HL-60 (cell line): Measurements from ENCODE around the gene KIF26B.

Source experiments
- DNase-seq, 2 experiments: peaks; one replicate each; pipeline ENCODE4 v3.0.0-alpha.2; 2010 to 2020; ENCODE audit warnings: low read depth in 1 of 2, low spot score in 1 of 2
- H3K27ac ChIP-seq: fragments of 250-450 bp; sonication (Bioruptor Pico); replicated peaks from 2 replicates; pipeline ENCODE4 v1.5.1; 2020; ENCODE audit warnings: mild to moderate bottlenecking, moderate library complexity
- H3K27me3 ChIP-seq: fragments of 250-450 bp; sonication (Bioruptor Pico); 2 replicates; pipeline ENCODE4 v1.5.1; 2021; ENCODE audit warnings: mild to moderate bottlenecking, moderate library complexity; ENCODE audit not compliant: insufficient read depth, poor library complexity, severe bottlenecking
- H3K4me3 ChIP-seq: replicated peaks from 2 replicates; pipeline ENCODE4 v1.5.1; 2011; ENCODE audit warnings: mild to moderate bottlenecking, control low read depth, low read length; ENCODE audit not compliant: insufficient read depth
- GABPA ChIP-seq: IDR thresholded peaks from 2 replicates; pipeline ENCODE4 v1.6.1; 2012; ENCODE audit warnings: low read depth
- POLR2AphosphoS5 ChIP-seq: IDR thresholded peaks from 2 replicates; pipeline ENCODE4 v1.6.1; 2012; ENCODE audit warnings: low read depth
- SPI1 ChIP-seq: IDR thresholded peaks from 2 replicates; pipeline ENCODE4 v1.6.1; 2012; ENCODE audit warnings: low read depth, mild to moderate bottlenecking, borderline replicate concordance
- TF ChIP-seq, protein P1 (sequence below): IDR thresholded peaks from one replicate; pipeline ENCODE4 v1.5.1; 2011; ENCODE audit warnings: low read length, control low read depth, inconsistent platforms; ENCODE audit not compliant: insufficient read depth
- TF ChIP-seq, protein P2 (sequence below): IDR thresholded peaks from 2 replicates; pipeline ENCODE4 v1.6.1; 2012; ENCODE audit warnings: low read depth; ENCODE audit not compliant: insufficient replicate concordance

Gene KIF26B

DNA sequence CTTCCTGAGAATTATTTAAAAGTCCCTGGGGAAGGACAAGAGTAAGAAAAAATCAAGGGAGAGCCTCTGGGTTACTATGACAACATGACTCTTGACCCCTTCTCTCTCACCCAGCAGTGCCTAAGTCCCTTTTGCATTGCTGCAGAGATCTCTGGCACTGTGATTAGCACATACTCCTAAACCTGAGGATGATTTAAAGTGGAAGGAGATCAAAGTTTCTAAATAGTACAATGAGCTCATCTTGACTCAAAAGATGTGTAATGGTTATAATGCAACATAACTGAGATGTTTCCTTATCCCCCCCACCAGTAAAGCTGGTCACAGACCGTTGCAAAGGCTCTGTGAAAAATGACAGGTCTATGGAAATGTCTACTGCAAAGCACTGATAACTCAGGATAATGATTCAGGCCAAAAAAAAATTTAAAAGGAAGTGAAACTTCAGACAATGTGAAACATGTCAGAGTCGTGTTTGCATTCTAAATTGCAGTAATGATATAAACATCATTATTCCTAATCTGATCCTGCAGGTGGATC lies 519.2 kb downstream of the KIF26B start:
- Histone ChIP-seq H3K4me3 (no peak overlapping the region), H3K27me3 (no peaks in the 10 kb centered on the region), H3K27ac (no peak overlapping the region)
- TF ChIP-seq, protein P1, sequence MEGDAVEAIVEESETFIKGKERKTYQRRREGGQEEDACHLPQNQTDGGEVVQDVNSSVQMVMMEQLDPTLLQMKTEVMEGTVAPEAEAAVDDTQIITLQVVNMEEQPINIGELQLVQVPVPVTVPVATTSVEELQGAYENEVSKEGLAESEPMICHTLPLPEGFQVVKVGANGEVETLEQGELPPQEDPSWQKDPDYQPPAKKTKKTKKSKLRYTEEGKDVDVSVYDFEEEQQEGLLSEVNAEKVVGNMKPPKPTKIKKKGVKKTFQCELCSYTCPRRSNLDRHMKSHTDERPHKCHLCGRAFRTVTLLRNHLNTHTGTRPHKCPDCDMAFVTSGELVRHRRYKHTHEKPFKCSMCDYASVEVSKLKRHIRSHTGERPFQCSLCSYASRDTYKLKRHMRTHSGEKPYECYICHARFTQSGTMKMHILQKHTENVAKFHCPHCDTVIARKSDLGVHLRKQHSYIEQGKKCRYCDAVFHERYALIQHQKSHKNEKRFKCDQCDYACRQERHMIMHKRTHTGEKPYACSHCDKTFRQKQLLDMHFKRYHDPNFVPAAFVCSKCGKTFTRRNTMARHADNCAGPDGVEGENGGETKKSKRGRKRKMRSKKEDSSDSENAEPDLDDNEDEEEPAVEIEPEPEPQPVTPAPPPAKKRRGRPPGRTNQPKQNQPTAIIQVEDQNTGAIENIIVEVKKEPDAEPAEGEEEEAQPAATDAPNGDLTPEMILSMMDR, result no peak
- TF ChIP-seq POLR2AphosphoS5, result no peak
- TF ChIP-seq GABPA, result no peak
- TF ChIP-seq SPI1, result no peak
- TF ChIP-seq, protein P2, sequence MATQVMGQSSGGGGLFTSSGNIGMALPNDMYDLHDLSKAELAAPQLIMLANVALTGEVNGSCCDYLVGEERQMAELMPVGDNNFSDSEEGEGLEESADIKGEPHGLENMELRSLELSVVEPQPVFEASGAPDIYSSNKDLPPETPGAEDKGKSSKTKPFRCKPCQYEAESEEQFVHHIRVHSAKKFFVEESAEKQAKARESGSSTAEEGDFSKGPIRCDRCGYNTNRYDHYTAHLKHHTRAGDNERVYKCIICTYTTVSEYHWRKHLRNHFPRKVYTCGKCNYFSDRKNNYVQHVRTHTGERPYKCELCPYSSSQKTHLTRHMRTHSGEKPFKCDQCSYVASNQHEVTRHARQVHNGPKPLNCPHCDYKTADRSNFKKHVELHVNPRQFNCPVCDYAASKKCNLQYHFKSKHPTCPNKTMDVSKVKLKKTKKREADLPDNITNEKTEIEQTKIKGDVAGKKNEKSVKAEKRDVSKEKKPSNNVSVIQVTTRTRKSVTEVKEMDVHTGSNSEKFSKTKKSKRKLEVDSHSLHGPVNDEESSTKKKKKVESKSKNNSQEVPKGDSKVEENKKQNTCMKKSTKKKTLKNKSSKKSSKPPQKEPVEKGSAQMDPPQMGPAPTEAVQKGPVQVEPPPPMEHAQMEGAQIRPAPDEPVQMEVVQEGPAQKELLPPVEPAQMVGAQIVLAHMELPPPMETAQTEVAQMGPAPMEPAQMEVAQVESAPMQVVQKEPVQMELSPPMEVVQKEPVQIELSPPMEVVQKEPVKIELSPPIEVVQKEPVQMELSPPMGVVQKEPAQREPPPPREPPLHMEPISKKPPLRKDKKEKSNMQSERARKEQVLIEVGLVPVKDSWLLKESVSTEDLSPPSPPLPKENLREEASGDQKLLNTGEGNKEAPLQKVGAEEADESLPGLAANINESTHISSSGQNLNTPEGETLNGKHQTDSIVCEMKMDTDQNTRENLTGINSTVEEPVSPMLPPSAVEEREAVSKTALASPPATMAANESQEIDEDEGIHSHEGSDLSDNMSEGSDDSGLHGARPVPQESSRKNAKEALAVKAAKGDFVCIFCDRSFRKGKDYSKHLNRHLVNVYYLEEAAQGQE, result no peak
- no peak for DNase-seq

DNA sequence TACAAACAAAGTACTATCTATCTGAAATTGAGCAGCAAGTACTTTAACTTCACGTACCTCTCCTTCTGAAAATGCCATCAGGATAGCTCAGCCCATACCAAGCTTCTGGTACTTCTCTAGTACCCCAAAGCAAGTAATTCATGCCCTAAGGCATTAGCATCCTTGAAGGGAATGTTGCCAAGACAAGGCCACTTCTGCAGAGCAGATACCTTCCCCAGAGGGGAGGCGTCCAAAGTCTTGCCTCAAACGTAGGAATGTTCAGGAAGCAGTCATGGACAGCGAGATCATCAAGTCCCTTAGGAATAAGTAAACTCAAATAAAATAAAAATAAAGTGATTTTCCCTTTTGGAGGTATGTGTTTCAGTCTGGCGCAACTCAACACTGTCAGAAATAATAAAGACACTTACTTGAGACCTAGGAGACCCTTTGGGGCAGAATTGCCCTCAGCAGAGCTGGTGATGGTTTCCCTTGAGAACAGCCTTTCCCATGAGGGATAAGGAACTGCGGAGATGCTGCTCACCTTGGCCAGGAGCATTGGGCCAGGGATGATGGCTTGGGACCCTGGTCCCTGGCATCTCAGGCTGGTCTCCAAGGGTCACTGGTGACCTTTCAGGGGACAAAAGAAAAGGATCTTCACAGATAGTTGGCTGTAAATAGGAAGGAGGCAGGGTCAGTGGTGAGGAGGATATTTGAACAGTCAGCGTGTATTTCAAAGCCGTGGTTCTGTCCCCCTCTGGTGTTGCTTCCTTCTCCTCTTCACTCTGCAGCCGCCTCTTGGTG lies 522.9 kb downstream of the KIF26B start:
- no peak overlapping the region for H3K4me3 ChIP-seq
- H3K27ac ChIP-seq, result no peak overlapping the region
- no peaks in the 10 kb centered on the region for H3K27me3 ChIP-seq
- TF ChIP-seq, protein P1, result no peak
- TF ChIP-seq SPI1 (no peak), POLR2AphosphoS5 (no peak), GABPA (no peak)
- TF ChIP-seq, protein P2, result no peak
- no peak for DNase-seq

DNA sequence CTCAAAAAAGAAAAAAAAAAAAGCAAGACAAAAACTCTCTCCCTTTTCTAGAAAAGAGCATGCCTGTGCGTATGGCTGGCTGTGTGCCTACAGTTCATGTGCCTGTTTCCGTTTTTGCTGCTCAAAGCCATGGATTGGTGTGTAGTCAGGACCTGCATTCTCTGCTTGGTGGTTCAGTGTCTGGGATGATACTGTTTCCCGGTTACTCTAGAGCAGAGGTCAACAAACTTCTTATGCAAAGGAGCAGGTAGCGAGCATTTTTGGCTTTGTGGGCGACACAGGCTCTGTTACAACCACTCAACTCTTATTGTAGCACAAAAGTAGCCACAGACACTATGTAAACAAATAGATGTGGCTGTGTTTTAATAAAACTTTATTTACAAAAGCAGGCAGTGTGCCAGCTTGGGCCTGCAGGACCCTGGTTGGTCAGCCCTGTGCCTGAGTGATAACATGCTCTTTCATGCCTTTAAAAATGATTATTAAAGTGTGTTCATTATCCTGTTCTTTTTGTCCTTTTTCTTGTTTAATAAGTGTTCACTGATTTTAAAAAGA lies 524.2 kb downstream of the KIF26B start:
- Histone ChIP-seq H3K4me3 (no peak overlapping the region), H3K27ac (no peak overlapping the region), H3K27me3 (no peaks in the 10 kb centered on the region)
- TF ChIP-seq SPI1, result no peak
- DNase-seq, result no peak
